Measurements from ENCODE around the gene PTGES3L.
"Not testable (repeated sequence)": the region's sequence is repeated elsewhere in the genome, so short reads cannot be mapped to it uniquely, and the experiment has no call there.

The PTGES3L gene

DNA sequence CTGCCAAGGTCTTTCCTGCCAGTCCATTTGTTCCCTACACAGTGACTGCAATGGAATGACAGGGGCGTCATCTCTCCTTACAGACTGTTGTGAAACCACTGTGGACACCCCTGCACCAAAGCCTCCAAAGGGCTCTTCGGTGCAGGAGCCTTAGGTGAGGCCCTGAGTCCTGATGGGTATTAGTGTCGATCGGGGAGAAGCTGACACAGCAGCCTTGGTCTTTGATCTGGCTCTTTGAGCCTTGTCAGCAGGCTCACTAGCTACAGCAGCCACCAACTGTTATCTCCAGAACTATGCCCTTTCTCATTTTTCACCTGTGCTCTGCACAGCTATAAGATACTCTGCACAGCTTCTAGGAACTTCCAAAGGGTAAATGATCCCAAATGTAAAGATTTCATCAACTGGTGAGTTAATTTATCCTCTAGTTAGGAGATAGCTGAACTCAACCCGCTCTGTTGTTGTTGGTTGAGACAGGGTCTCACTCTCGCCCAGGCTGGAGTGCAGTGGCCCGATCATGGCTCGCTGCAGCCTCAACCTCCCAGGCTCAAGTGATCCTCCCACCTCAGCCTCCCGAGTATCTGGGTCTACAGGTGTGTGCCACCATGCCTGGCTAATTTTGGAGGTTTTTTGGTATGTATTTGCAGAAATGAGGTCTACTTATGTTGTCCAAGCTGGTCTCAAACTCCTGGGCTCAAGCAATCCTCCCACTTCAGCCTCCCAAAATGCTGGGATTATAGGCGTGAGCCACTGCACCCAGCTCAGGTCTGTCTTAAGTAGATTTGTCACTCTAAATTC, 59.6 kb downstream of the PTGES3L start:
- H3K4me3 ChIP-seq (ENCODE audit: control insufficient read depth, low read depth, low read length), result no peak overlapping the region
- TF ChIP-seq, protein P1, sequence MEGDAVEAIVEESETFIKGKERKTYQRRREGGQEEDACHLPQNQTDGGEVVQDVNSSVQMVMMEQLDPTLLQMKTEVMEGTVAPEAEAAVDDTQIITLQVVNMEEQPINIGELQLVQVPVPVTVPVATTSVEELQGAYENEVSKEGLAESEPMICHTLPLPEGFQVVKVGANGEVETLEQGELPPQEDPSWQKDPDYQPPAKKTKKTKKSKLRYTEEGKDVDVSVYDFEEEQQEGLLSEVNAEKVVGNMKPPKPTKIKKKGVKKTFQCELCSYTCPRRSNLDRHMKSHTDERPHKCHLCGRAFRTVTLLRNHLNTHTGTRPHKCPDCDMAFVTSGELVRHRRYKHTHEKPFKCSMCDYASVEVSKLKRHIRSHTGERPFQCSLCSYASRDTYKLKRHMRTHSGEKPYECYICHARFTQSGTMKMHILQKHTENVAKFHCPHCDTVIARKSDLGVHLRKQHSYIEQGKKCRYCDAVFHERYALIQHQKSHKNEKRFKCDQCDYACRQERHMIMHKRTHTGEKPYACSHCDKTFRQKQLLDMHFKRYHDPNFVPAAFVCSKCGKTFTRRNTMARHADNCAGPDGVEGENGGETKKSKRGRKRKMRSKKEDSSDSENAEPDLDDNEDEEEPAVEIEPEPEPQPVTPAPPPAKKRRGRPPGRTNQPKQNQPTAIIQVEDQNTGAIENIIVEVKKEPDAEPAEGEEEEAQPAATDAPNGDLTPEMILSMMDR (conservative IDR thresholded peaks at IDR 0.05; ENCODE audit: control insufficient read depth, insufficient read depth, low read depth, low read length), result no peak
- DNase-seq (ENCODE audit: low read depth), result no peak

DNA sequence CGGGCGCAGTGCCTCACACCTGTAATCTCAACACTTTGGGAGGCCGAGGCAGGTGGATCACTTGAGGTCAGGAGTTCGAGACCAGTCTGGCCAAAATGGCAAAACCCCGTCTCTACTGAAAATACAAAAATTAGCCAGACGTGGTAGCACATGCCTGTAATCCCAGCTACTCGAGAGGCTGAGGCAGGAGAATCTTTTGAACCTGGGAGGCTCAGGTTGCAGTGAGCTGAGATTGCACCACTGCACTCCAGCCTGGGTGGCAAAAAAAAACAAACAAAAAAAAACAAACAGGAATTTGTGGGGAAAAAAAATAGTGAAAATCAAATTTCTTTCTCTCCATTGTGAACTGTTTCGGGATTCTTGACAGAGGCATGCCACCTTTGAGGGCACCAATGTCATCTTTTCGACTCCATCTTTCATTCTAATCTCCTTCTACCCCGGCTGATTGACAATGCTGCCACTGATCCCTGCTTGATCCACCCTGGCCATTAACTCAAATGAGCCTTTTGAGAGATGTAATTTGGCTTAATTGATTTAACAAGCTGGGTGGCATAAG, 60.3 kb downstream of the PTGES3L start:
- not testable (repeated sequence) for H3K4me3 ChIP-seq (ENCODE audit: control insufficient read depth, low read depth, low read length); DNase-seq (ENCODE audit: low read depth)

DNA sequence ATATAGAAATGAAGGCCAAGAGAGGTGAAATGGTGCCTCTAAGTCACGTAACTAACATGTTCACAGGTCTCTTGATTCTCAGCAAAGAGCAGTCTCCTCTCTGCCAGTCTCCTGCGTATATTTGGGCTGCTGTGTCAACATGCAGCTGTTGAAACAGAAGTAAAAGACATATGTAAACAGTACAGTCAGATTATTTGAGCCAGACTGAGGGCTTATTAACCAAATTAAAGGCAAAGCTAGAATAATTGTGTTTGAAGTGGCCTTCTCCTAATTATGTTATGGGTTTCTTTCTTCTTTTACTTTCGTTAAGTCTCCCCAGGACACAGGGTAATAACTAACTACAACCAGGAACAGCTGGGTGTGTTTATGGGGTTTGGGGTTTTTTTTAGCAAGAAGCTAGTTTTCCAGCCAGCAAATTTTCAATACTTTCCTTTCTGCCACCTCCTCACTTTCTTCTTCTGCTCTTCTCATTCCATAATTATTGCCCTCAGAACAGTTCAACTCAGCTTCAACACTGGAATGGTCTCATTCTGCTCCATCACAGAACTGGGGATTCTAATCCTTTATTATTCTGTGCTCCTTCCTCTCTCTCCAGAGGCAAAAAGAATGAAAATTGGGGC, 60.9 kb downstream of the PTGES3L start:
- DNase-seq (ENCODE audit: low read depth), result no peak
- TF ChIP-seq, protein P1 (conservative IDR thresholded peaks at IDR 0.05; ENCODE audit: control insufficient read depth, insufficient read depth, low read depth, low read length), result no peak
- no peak overlapping the region for H3K4me3 ChIP-seq (ENCODE audit: control insufficient read depth, low read depth, low read length)

Measured in fibroblast of mammary gland (primary cell).